GM21825 (cell line): ENCODE data around the gene ACKR3.

Experiments
- ATAC-seq: cut with Tn5 transposase; IDR thresholded peaks from one replicate; pipeline ENCODE4 v1.9.1; 2021; ENCODE audit warnings: mild to moderate bottlenecking, moderate library complexity; ENCODE audit not compliant: unreplicated experiment

The ACKR3 gene

GRCh38 chr2:236606023-236606422, 36.4 kb downstream of the ACKR3 start:
- no peak for ATAC-seq

GRCh38 chr2:236607471-236608187, 38.0 kb downstream of the ACKR3 start:
- ATAC-seq, result no peak

GRCh38 chr2:236608188-236608525, 38.5 kb downstream of the ACKR3 start:
- no peak for ATAC-seq

GRCh38 chr2:236608710-236609109, 39.1 kb downstream of the ACKR3 start:
- ATAC-seq, result no peak

GRCh38 chr2:236610991-236611821, 41.6 kb downstream of the ACKR3 start:
- no peak for ATAC-seq

- no peak for ATAC-seq
Observed at GRCh38 chr2:236612737-236613136, 43.1 kb downstream of the ACKR3 start.

- ATAC-seq, result no peak
Observed at GRCh38 chr2:236613612-236614011, 44.0 kb downstream of the ACKR3 start.

GRCh38 chr2:236614551-236614950, 44.9 kb downstream of the ACKR3 start:
- no peak for ATAC-seq

GRCh38 chr2:236616031-236616430, 46.4 kb downstream of the ACKR3 start:
- no peak for ATAC-seq

GRCh38 chr2:236616624-236617023, 47.0 kb downstream of the ACKR3 start:
- ATAC-seq, result no peak

GRCh38 chr2:236617221-236617737, 47.7 kb downstream of the ACKR3 start:
- no peak for ATAC-seq

- no peak for ATAC-seq
Observed at GRCh38 chr2:236617796-236618195, 48.2 kb downstream of the ACKR3 start.

- no peak for ATAC-seq
Observed at GRCh38 chr2:236618370-236618769, 48.7 kb downstream of the ACKR3 start.

GRCh38 chr2:236619910-236620612, 50.4 kb downstream of the ACKR3 start:
- ATAC-seq, result no peak

- no peak for ATAC-seq
Observed at GRCh38 chr2:236621786-236622185, 52.2 kb downstream of the ACKR3 start.

GRCh38 chr2:236622201-236622600, 52.6 kb downstream of the ACKR3 start:
- ATAC-seq, result no peak

- ATAC-seq, result no peak
Observed at GRCh38 chr2:236622660-236623059, 53.0 kb downstream of the ACKR3 start.

GRCh38 chr2:236623816-236624215, 54.2 kb downstream of the ACKR3 start:
- no peak for ATAC-seq

- ATAC-seq, result no peak
Observed at GRCh38 chr2:236625156-236625690, 55.6 kb downstream of the ACKR3 start.

- ATAC-seq, result no peak
Observed at GRCh38 chr2:236626391-236627150, 56.9 kb downstream of the ACKR3 start.

- ATAC-seq, result no peak
Observed at GRCh38 chr2:236627193-236627592, 57.6 kb downstream of the ACKR3 start.
